ENCODE results near the gene IL1RL1.

Gene IL1RL1

DNA sequence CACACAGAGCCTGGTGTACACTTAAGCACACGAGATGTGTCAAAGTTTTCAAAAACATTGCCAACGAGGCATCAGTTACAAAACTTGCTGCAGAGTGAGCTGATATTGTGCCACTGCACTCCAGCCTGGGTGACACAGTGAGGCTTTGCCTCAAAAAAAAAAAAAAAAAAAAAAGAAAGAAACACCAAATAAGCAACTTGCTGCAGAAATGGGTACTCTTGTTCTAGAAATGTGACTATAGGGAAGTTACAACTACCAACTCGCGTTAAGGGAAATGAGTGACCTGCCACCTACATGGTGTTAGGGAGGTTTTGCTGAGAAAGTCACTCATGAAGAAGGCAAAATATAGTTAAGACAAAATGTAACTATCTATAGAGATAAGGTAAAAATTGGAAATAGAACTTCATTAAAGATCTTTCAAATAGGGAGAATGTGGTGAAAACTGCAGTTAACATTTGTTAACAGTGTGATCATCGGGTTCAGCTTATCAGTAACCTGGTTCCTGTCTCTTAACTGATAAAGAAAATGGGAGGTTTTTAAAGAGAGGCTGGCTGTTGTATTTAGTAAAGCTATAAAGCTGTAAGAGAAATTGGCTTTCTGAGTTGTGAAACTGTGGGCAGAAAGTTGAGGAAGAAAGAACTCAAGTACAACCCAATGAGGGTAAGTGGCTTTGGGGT is at the start of gene IL1RL1:
TSS of gene IL1RL1 (plus strand) at position 600 of the 677 bp plus-strand sequence. CDS start 26,702 bp downstream, outside the sequence.
- Mint-ChIP-seq H3K4me1 (peaks cover 10% of the 10 kb centered on the region), H3K27ac (peak within 1 kb of the TSS; percentile 63), H3K36me3 (peaks cover 2% of the 10 kb centered on the region), H3K4me3 (no peak within 1 kb of the TSS), H3K9me3 (no peaks in the 10 kb centered on the region), H3K27me3 (no peaks in the 10 kb centered on the region)
- no peak for DNase-seq
- CTCF ChIA-PET, result interaction anchor here (1.0 kb wide), 1 partner anchor 9 kb away, joined by 4 read pairs; no protein-coding TSS in a partner anchor

DNA sequence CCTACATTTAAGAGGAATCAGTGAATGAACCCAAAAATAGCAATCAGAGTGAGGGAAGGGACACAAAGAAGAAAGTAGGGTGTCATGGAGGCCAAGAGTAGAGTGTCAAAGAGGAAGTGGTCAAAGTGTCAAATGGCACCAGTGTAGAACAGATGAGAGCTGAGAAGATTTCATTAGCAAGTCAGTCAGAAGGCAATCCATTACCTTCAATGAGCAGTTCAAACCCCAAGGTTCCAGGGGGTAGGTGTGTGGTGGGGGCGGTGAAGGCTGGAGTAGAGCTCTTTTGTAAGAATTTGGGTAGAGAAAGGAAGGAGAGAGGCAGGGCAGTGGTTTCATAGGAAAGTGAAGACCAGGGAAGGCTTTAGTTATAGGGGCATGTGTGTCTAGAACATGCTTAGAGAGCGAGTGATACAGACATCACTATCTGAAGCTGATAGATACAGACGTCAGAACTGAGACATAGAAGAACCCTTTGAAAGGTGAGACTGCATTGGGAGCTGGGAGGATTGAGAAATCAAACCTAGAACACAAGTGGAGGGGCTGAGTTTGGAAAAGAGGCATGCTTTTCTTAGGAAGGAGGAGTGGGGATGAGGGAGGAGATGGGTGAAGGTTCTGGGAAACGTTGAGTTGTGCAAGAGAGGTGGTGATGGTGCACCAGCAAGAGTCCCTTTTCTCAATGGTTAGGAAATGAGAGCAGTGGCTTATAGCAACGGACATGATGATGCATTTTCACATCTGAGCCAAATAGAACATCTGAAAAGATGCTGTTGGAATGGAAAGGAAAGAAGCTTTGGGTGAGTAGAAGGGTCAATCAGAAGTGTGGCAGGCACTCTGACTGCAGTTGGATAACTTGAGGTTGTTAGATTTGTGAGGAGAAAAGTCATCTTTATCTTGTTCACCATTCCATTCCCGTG is 48.9 kb upstream of the IL1RL1 start:
- H3K36me3 Mint-ChIP-seq, result peaks cover 29% of the 10 kb centered on the region
- no peak overlapping the region for H3K27ac Mint-ChIP-seq
- H3K4me3 Mint-ChIP-seq, result no peak overlapping the region
- peaks cover 25% of the 10 kb centered on the region for H3K9me3 Mint-ChIP-seq
- no peak for DNase-seq
- no peaks in the 10 kb centered on the region for H3K27me3 Mint-ChIP-seq
- H3K4me1 Mint-ChIP-seq, result peaks cover 41% of the 10 kb centered on the region
- CTCF ChIA-PET, result interaction anchor here (0.8 to 1.1 kb wide), 2 partner anchors 35 to 379 kb away, joined by 3 read pairs; no protein-coding TSS in a partner anchor

DNA sequence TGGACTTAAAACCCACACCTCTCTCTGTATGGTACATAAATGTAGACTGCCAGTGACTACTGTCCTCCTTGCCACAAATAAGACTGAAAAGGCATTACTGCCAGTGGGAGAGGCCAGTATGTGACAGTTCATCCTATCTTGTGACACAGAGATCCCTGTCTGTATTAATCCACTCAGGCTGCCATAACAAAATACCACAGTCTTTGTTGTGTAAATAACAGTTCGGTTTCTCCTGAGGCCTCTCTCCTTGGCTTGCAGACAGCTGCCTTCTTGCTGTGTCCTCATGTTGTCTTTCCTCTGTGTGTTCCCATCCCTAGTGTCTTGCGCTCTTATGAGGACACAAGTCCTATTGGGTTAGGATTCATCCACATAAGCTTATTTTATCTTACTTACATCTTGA is 46.4 kb upstream of the IL1RL1 start:
- peaks cover 15% of the 10 kb centered on the region for H3K36me3 Mint-ChIP-seq
- H3K27ac Mint-ChIP-seq, result no peak overlapping the region
- CTCF ChIA-PET, result interaction anchor here (0.8 to 1.3 kb wide), 2 partner anchors 14 to 154 kb away, joined by 3 to 4 read pairs; no protein-coding TSS in a partner anchor
- H3K9me3 Mint-ChIP-seq, result peaks cover 6% of the 10 kb centered on the region
- H3K27me3 Mint-ChIP-seq, result no peaks in the 10 kb centered on the region
- H3K4me3 Mint-ChIP-seq, result no peak overlapping the region
- H3K4me1 Mint-ChIP-seq, result peaks cover 21% of the 10 kb centered on the region
- no peak for DNase-seq

DNA sequence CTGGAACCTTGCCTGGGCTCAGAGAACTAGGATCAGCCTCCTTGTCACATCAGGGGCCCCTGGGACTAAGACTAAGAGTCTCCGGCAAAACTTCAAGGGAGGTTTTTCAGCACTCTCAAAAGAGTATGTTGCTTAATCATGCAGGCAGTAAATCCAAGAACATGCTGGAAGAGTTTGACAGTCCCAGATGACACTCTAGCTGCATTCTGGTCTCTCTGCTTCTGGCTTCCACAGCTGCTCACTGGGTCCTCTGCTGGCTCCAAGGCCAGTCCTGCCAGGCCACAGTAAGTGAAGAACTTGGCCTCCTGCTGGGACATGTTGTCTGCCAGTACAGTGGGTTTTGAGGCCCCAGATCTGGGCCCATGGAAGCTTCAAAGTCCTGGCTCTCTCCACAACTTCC is 45.2 kb upstream of the IL1RL1 start:
- Mint-ChIP-seq H3K36me3 (peaks cover 11% of the 10 kb centered on the region), H3K27ac (no peak overlapping the region), H3K27me3 (no peaks in the 10 kb centered on the region), H3K9me3 (peaks cover 10% of the 10 kb centered on the region), H3K4me1 (peaks cover 29% of the 10 kb centered on the region), H3K4me3 (no peak overlapping the region)
- DNase-seq, result no peak
- CTCF ChIA-PET, result interaction anchor here (1.0 to 2.3 kb wide), 4 partner anchors 9 to 246 kb away, joined by 3 to 7 read pairs (median 5); no protein-coding TSS in a partner anchor

DNA sequence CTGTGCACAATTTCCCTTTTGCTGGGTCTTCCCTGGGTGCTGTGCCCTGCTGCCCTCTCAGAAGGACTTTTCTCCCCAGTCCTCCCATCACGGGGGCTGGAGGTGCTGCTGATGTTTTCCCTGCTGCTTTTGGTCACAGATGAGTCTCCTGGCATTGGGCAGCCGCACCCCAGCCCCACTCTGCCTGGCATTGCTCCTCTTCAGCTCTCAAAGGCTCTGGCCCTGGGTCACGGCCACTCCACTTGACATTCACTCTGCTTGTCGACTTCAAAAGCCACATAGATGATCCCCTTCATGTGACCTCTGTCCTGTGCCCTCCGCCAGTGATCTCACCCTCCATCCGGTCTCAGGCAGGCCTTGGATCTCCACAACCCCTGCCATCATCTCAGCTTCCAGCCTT is 43.6 kb upstream of the IL1RL1 start:
- CTCF ChIA-PET, result interaction anchor here (2.3 kb wide), 1 partner anchor 16 kb away, joined by 7 read pairs; no protein-coding TSS in a partner anchor
- Mint-ChIP-seq H3K9me3 (peaks cover 10% of the 10 kb centered on the region), H3K36me3 (peaks cover 10% of the 10 kb centered on the region), H3K27me3 (no peaks in the 10 kb centered on the region), H3K4me3 (no peak overlapping the region), H3K27ac (no peak overlapping the region), H3K4me1 (peaks cover 42% of the 10 kb centered on the region)
- no peak for DNase-seq

DNA sequence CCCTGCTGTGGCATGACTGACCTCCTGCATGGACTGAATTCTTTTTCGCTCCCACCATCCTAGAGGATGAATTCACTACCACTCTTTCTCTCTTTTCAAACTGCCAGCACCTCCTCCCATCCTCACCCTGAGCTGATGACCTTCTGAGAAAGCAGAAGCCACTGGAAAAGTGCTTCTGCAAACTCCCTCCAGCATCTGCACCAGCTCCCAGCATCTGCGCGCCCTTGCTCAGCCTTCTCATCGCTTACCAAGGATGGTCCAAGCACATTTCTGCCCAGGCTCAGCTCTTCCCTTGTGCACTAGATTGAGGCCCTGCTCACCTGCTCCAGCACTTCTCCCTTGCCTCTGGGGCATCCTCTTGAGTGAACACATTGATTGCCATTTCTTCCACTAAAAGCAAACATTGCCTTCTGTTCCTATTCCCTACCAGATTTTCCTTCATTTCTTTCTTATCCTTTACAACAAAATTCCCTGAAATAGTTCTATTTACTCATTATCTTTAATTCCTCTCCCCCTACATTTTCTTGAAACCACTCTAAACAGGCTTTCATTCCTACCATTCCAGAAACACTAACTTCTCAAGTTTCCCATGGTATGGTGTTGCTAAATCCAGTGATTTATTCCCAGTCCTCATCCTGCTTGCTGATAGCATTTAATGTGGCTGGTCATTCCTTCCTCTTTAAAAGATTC is 42.7 kb upstream of the IL1RL1 start:
- H3K36me3 Mint-ChIP-seq, result peaks cover 12% of the 10 kb centered on the region
- H3K4me1 Mint-ChIP-seq, result peaks cover 44% of the 10 kb centered on the region
- H3K27me3 Mint-ChIP-seq, result no peaks in the 10 kb centered on the region
- H3K27ac Mint-ChIP-seq, result no peak overlapping the region
- peaks cover 9% of the 10 kb centered on the region for H3K9me3 Mint-ChIP-seq
- no peak overlapping the region for H3K4me3 Mint-ChIP-seq
- no peak for DNase-seq
- CTCF ChIA-PET, result interaction anchor here (0.8 kb wide), 1 partner anchor 175 kb away, joined by 3 read pairs; no protein-coding TSS in a partner anchor

DNA sequence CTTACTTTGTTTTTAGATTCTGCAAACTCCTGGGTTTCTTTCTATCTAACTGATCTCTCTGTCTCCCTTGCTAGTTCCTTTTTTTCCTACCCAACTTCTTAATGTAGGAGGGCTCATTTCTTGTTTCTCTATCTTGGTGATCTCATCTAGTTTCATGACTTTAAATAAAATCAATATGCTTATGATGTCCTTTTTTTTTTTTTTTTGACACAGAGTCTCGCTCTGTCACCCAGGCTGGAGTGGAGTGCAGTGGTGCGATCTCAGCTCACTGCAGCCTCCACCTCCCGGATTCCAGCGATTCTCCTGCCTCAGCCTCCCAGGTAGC is 42.2 kb upstream of the IL1RL1 start:
- H3K9me3 Mint-ChIP-seq, result peaks cover 12% of the 10 kb centered on the region
- no peak overlapping the region for H3K4me3 Mint-ChIP-seq
- H3K27ac Mint-ChIP-seq, result no peak overlapping the region
- CTCF ChIA-PET, result interaction anchor here (1.1 kb wide), 1 partner anchor 87 kb away, joined by 3 read pairs; no protein-coding TSS in a partner anchor
- H3K36me3 Mint-ChIP-seq, result peaks cover 14% of the 10 kb centered on the region
- peaks cover 45% of the 10 kb centered on the region for H3K4me1 Mint-ChIP-seq
- H3K27me3 Mint-ChIP-seq, result no peaks in the 10 kb centered on the region
- no peak for DNase-seq

DNA sequence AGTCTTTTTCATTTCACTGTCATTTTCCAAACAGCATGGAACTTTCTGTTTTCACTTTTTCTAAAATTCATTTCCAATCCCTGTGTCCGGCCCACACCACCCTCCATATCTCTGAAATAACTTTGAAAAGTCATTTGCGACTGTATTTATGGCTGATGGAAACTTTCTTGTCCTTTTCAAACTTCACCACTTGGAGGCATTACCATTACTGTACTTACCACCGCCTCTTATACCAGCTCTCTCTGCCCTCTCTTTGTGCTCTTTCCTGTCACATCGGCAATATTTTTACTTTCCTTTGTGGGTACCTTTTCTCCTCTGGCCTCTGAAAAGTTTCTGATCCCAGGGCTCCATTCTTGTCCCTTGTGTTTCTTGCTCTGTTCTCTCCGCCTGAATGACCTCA is 39.5 kb upstream of the IL1RL1 start:
- DNase-seq, result no peak
- Mint-ChIP-seq H3K27ac (peak overlapping the region; percentile 80), H3K36me3 (peaks cover 36% of the 10 kb centered on the region), H3K4me3 (no peak overlapping the region), H3K4me1 (peaks cover 60% of the 10 kb centered on the region), H3K9me3 (peaks cover 24% of the 10 kb centered on the region), H3K27me3 (no peaks in the 10 kb centered on the region)
- CTCF ChIA-PET, result interaction anchor here (1.2 to 2.4 kb wide), 3 partner anchors 65 to 171 kb away, joined by 3 to 6 read pairs (median 6); no protein-coding TSS in a partner anchor

DNA sequence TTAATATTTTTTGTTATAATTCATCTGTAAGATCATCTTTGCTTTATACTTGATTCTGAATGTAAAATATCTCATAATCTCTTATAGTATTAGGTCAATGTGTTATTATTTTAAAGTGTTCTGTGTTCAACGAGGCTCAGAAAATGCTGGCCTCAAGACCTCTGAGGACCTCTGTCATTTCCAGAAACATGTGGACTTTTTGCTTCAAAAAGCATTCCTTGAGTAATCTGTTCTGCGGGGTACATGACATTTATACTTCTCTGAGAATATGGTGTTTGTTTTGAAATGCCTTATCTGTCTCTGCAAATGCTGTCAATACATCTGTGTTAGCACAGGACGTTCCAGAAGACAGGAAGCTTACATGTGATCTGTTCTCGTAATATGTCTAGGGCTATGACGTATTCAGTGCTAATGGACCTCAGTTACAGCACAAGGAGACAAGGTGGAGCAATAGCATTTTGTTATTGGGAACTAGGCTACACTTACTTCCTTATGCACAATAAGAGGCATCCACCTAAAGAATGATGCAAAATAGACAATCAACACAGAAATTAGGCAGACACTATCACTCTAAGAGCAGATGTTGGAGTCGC is 37.6 kb upstream of the IL1RL1 start:
- peaks cover 48% of the 10 kb centered on the region for H3K36me3 Mint-ChIP-seq
- H3K27me3 Mint-ChIP-seq, result no peaks in the 10 kb centered on the region
- H3K4me3 Mint-ChIP-seq, result no peak overlapping the region
- H3K4me1 Mint-ChIP-seq, result peaks cover 79% of the 10 kb centered on the region
- no peak overlapping the region for H3K27ac Mint-ChIP-seq
- peaks cover 27% of the 10 kb centered on the region for H3K9me3 Mint-ChIP-seq
- DNase-seq, result no peak
- CTCF ChIA-PET, result interaction anchor here (1.2 to 2.4 kb wide), 3 partner anchors 22 to 77 kb away, joined by 3 to 6 read pairs (median 4); no protein-coding TSS in a partner anchor

DNA sequence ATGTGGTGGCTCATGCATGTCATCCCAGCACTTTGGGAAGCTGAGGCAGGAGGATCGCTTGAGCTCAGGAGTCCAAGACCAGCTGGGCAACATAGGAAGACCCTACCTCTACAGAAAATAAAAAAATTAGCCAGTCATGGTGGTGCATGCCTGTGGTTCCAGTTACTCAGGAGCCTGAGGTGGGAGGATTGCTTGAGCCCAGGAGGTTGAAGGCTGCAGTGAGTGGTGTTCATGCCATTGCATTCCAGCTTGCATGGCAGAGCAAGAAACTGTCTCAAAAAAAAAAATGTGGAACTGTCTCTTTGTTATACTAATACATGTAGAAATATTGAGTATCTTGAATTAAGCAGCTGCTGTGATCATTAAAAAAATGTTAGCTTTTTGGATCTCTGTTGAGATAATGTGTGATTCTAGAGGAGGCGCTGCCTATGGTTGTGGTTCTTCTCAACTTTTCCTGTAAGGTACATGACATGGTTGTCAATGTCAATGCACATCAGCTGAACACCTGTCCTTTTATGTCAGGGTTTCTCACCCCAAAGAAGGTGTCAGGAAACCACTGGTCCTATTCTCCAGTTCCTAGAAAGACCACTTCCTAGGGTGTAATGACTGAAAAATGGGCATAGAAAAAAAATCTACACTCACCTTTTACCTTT is 34.7 kb upstream of the IL1RL1 start:
- H3K4me3 Mint-ChIP-seq, result peak overlapping the region; percentile 38
- CTCF ChIA-PET, result interaction anchor here (0.6 to 2.8 kb wide), 8 partner anchors 11 to 272 kb away, joined by 3 to 18 read pairs (median 5); partner anchors contain the start of gene IL18R1
- H3K27ac Mint-ChIP-seq, result peak overlapping the region; percentile 88
- DNase-seq, result peak; percentile 52
- peaks cover 22% of the 10 kb centered on the region for H3K9me3 Mint-ChIP-seq
- peaks cover 45% of the 10 kb centered on the region for H3K36me3 Mint-ChIP-seq
- no peaks in the 10 kb centered on the region for H3K27me3 Mint-ChIP-seq
- peaks cover 79% of the 10 kb centered on the region for H3K4me1 Mint-ChIP-seq

DNA sequence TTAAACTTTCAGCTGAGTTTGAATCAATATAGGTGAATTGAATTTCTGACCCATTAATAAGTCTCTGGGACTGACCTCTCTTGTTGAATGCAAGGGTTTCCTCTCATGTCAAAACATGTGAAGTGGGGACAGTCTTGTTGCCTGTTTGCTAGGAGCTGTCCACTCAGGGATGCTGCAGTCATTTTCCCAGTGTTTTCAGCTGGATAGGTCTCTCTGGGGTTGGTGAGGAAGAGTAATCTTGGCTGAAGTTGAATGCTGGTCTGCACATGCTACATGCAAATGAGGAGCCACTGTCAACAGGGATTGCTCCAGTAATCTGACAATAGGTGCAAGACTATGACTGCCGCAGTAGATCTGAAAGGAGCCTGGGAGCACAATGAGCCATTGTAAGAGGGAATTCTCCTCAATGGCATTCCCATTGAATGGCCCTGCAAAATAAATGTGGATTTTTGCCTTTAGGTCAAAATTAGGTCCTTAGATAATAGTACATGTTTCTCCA is 34.1 kb upstream of the IL1RL1 start:
- no peaks in the 10 kb centered on the region for H3K27me3 Mint-ChIP-seq
- DNase-seq, result no peak
- H3K36me3 Mint-ChIP-seq, result peaks cover 44% of the 10 kb centered on the region
- H3K4me1 Mint-ChIP-seq, result peaks cover 75% of the 10 kb centered on the region
- H3K27ac Mint-ChIP-seq, result peak overlapping the region; percentile 88
- H3K4me3 Mint-ChIP-seq, result peak overlapping the region; percentile 38
- peaks cover 22% of the 10 kb centered on the region for H3K9me3 Mint-ChIP-seq
- CTCF ChIA-PET, result interaction anchor here (0.6 to 2.8 kb wide), 6 partner anchors 11 to 272 kb away, joined by 3 to 18 read pairs (median 7); partner anchors contain the start of gene IL18R1

DNA sequence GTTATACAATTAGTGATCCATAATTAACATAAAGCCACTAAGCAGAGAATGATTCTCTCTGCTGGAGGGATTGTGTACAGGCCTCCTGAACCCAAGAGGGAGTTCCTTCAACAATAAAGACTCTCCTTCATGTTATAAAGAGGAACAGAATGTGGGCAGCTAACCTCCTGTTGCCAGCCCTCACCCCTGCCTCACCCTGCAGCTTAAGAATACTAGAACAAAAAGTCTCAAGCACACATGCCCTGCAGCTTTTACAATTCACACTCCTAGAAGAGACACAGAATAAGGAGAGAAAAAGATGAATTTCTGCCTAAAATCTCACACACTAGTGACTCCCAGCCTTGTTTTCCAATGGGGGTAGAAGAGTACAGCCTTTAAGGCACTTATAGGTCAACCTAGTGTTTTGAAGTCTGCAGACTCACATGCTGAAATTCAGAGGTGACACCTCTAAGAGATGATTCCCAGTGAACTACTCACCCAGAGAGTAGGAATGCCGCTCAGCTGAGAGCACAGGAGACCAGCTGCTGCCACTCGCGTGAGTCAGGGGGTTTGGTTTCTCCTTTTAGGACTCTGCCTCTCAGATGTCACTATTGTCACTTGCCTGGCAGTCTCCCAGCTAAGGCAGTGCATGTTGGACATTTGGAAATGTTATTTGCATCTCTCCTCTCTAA is 32.5 kb upstream of the IL1RL1 start:
- Mint-ChIP-seq H3K27me3 (no peaks in the 10 kb centered on the region), H3K36me3 (peaks cover 39% of the 10 kb centered on the region), H3K27ac (peak overlapping the region; percentile 73), H3K4me3 (no peak overlapping the region), H3K9me3 (peaks cover 20% of the 10 kb centered on the region), H3K4me1 (peaks cover 67% of the 10 kb centered on the region)
- no peak for DNase-seq
- CTCF ChIA-PET, result interaction anchor here (1.0 to 1.3 kb wide), 4 partner anchors 12 to 77 kb away, joined by 3 read pairs; partner anchors contain the start of gene IL18R1

Data from activated naive CD4-positive, alpha-beta T cell treated with anti-CD3 and anti-CD28 coated beads, Interleukin-2, amount 10 ng/mL, durations not matched to agents 7 days and 5 days (primary cell).